Measurements from ENCODE around the gene SH3RF2.

The SH3RF2 gene

DNA sequence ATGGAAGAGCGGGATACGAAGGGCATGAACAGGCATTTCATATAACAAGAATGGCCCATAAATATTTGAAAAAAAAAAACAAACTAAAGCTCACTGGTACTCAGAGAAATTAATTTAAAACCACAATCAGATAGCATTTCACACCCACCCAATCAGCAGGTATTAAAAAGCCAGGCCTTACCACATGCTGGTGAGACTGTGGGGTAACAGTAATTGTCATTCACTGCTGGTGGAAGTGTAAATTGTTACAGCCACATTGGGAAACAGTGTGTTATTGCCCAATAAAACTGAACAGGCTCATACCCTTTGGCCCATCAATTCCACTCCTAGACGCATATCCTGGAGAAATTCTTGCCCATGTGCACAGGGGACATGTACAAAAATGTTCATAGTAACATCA lies 103.0 kb downstream of the SH3RF2 start:
- H3K4me2 ChIP-seq (ENCODE audit: low read length) = no peak overlapping the region
- H3K27me3 ChIP-seq (ENCODE audit: low read depth, low read length) = 0 out of 2 replicates have a peak, but pooled peaks cover 1% of the 10 kb centered on the region
- H3K27ac ChIP-seq (ENCODE audit: low read length) = no peak overlapping the region
- no peaks in the 10 kb centered on the region for H4K20me1 ChIP-seq (ENCODE audit: insufficient read depth, low read length)
- H3K9ac ChIP-seq (ENCODE audit: low read length) = no peak overlapping the region
- no peaks in the 10 kb centered on the region for H3K79me2 ChIP-seq (ENCODE audit: low read length)
- TF ChIP-seq EZH2phosphoT487 (IDR thresholded peaks at IDR 0.05; ENCODE audit: low read depth) = no peak
- TF ChIP-seq, protein P1, sequence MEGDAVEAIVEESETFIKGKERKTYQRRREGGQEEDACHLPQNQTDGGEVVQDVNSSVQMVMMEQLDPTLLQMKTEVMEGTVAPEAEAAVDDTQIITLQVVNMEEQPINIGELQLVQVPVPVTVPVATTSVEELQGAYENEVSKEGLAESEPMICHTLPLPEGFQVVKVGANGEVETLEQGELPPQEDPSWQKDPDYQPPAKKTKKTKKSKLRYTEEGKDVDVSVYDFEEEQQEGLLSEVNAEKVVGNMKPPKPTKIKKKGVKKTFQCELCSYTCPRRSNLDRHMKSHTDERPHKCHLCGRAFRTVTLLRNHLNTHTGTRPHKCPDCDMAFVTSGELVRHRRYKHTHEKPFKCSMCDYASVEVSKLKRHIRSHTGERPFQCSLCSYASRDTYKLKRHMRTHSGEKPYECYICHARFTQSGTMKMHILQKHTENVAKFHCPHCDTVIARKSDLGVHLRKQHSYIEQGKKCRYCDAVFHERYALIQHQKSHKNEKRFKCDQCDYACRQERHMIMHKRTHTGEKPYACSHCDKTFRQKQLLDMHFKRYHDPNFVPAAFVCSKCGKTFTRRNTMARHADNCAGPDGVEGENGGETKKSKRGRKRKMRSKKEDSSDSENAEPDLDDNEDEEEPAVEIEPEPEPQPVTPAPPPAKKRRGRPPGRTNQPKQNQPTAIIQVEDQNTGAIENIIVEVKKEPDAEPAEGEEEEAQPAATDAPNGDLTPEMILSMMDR (IDR thresholded peaks at IDR 0.05; ENCODE audit: low read depth, low read length) = no peak
- H3K4me3 ChIP-seq (ENCODE audit: low read length) = no peak overlapping the region
- no peaks in the 10 kb centered on the region for H3K9me3 ChIP-seq (ENCODE audit: insufficient read depth, low read length)
- peaks cover 12% of the 10 kb centered on the region for H3K4me1 ChIP-seq (ENCODE audit: low read length)
- no peak overlapping the region for H2AFZ ChIP-seq (ENCODE audit: low read depth, low read length)
- H3K36me3 ChIP-seq (replicated peaks; ENCODE audit: low read depth, low read length) = no peaks in the 10 kb centered on the region

DNA sequence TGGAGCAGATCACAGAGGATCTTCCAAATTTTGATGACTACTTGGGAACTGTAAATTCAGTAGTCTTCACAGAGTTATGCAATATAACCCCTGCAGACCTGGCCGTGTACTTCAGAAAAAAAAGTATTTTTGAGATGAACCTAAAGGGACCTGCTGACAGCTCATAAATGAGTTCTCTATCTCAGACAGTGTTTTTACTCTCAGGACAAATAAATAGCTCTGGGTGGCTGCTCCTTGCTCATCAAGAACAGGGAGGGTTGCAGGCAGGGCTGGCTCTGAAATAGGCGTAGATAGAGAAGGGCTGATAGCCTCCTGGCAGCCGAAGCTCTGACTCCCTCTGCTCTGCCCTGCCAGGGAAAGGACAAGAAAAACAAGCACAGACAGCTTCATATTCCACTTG lies 104.1 kb downstream of the SH3RF2 start:
- H3K36me3 ChIP-seq (replicated peaks; ENCODE audit: low read depth, low read length) = no peaks in the 10 kb centered on the region
- H3K9me3 ChIP-seq (ENCODE audit: insufficient read depth, low read length) = no peaks in the 10 kb centered on the region
- H3K9ac ChIP-seq (ENCODE audit: low read length) = no peak overlapping the region
- H3K79me2 ChIP-seq (ENCODE audit: low read length) = no peaks in the 10 kb centered on the region
- no peaks in the 10 kb centered on the region for H3K27me3 ChIP-seq (ENCODE audit: low read depth, low read length)
- peaks cover 12% of the 10 kb centered on the region for H3K4me1 ChIP-seq (ENCODE audit: low read length)
- H3K27ac ChIP-seq (ENCODE audit: low read length) = no peak overlapping the region
- H4K20me1 ChIP-seq (ENCODE audit: insufficient read depth, low read length) = no peaks in the 10 kb centered on the region
- no peak overlapping the region for H2AFZ ChIP-seq (ENCODE audit: low read depth, low read length)
- no peak for TF ChIP-seq EZH2phosphoT487 (IDR thresholded peaks at IDR 0.05; ENCODE audit: low read depth)
- TF ChIP-seq, protein P1 (IDR thresholded peaks at IDR 0.05; ENCODE audit: low read depth, low read length) = no peak
- H3K4me3 ChIP-seq (ENCODE audit: low read length) = no peak overlapping the region
- peak overlapping the region; percentile 34; the same call in 1 of the 2 replicates for H3K4me2 ChIP-seq (ENCODE audit: low read length)

DNA sequence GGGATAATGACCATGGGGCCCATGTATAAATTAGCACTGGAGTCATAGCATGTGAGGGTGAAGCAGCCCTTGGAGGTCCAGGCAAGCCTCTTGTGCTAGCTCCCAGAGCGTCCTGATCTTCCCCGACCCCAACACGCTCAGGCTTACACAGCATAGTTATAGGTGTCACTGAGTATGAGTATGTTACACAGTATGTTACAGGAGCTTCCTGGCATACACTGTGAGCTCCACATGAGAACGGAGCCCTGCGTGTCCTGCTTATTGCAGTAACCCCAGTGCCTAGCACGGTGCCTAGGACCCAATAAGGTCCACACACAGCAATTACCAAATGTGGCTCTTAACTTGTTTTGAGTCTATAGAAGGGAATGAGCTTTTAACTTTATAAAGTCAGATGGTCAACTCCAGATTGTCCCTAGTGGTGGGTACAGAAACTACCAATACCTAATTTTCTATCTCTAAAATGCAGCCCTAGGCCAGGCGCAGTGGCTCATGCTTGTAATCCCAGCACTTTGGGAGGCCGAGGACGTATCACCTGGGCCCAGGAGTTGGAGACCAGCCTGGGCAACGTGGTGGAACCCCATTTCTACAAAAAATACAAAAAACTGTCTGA lies 104.9 kb downstream of the SH3RF2 start:
- no peaks in the 10 kb centered on the region for H4K20me1 ChIP-seq (ENCODE audit: insufficient read depth, low read length)
- no peaks in the 10 kb centered on the region for H3K79me2 ChIP-seq (ENCODE audit: low read length)
- H3K9me3 ChIP-seq (ENCODE audit: insufficient read depth, low read length) = no peaks in the 10 kb centered on the region
- no peaks in the 10 kb centered on the region for H3K27me3 ChIP-seq (ENCODE audit: low read depth, low read length)
- H3K36me3 ChIP-seq (replicated peaks; ENCODE audit: low read depth, low read length) = no peaks in the 10 kb centered on the region
- no peak overlapping the region for H3K9ac ChIP-seq (ENCODE audit: low read length)
- no peak overlapping the region for H3K27ac ChIP-seq (ENCODE audit: low read length)
- no peak overlapping the region for H2AFZ ChIP-seq (ENCODE audit: low read depth, low read length)
- no peak overlapping the region for H3K4me3 ChIP-seq (ENCODE audit: low read length)
- no peak overlapping the region for H3K4me2 ChIP-seq (ENCODE audit: low read length)
- H3K4me1 ChIP-seq (ENCODE audit: low read length) = peaks cover 12% of the 10 kb centered on the region
- TF ChIP-seq EZH2phosphoT487 (IDR thresholded peaks at IDR 0.05; ENCODE audit: low read depth) = no peak
- TF ChIP-seq, protein P1 (IDR thresholded peaks at IDR 0.05; ENCODE audit: low read depth, low read length) = peak; percentile 34

DNA sequence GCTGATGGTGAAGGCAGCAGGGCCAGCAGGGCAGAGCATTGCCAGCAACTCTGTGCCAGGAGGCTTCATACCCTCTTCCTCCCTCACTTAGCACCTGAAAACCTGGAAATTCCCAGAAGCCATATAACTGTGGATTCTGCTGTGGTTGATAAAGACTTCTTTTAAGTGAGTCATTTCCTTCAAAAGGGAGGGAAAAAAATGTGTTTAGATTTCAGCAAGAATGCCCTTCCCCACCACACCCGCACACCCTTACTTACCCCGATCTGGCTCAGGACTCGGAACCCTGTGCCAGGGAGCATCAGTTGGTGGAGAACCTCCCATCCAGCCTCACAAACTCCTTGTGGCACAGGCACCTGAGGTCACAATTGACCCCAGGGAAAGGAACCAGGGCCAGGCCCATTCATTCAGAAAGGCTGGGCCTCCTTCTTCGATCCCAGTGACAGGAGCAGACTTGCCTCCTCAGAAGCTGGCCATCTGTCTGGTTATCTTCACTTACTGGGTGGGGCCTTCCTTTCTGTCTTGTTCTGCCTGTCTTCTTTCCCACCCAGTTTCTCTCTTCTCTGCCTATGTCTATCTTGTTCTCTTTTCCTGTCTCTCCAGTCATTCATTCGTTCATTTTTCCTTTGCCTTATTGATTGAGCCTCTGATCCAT lies 106.4 kb downstream of the SH3RF2 start:
- no peak for TF ChIP-seq EZH2phosphoT487 (IDR thresholded peaks at IDR 0.05; ENCODE audit: low read depth)
- TF ChIP-seq, protein P1 (IDR thresholded peaks at IDR 0.05; ENCODE audit: low read depth, low read length) = no peak
- no peak overlapping the region for H3K9ac ChIP-seq (ENCODE audit: low read length)
- H3K36me3 ChIP-seq (replicated peaks; ENCODE audit: low read depth, low read length) = no peaks in the 10 kb centered on the region
- H3K27me3 ChIP-seq (ENCODE audit: low read depth, low read length) = no peaks in the 10 kb centered on the region
- H3K4me1 ChIP-seq (ENCODE audit: low read length) = peaks cover 12% of the 10 kb centered on the region
- no peaks in the 10 kb centered on the region for H3K79me2 ChIP-seq (ENCODE audit: low read length)
- no peaks in the 10 kb centered on the region for H4K20me1 ChIP-seq (ENCODE audit: insufficient read depth, low read length)
- H3K4me3 ChIP-seq (ENCODE audit: low read length) = no peak overlapping the region
- H2AFZ ChIP-seq (ENCODE audit: low read depth, low read length) = no peak overlapping the region
- no peak overlapping the region for H3K27ac ChIP-seq (ENCODE audit: low read length)
- H3K9me3 ChIP-seq (ENCODE audit: insufficient read depth, low read length) = no peaks in the 10 kb centered on the region
- no peak overlapping the region for H3K4me2 ChIP-seq (ENCODE audit: low read length)
